ENCODE results near the gene SLC25A24. TPM values are rescaled to one million over a fixed set of nuclear protein-coding genes. Genes with fewer than 3 reads are reported as not detected.
"Not testable (repeated sequence)": the region's sequence is repeated elsewhere in the genome, so short reads cannot be mapped to it uniquely, and the experiment has no call there.

Gene SLC25A24
- total RNA-seq, 6 experiments from 2014 or later, result 1.1 to 3.9 (median 2.5) TPM

DNA sequence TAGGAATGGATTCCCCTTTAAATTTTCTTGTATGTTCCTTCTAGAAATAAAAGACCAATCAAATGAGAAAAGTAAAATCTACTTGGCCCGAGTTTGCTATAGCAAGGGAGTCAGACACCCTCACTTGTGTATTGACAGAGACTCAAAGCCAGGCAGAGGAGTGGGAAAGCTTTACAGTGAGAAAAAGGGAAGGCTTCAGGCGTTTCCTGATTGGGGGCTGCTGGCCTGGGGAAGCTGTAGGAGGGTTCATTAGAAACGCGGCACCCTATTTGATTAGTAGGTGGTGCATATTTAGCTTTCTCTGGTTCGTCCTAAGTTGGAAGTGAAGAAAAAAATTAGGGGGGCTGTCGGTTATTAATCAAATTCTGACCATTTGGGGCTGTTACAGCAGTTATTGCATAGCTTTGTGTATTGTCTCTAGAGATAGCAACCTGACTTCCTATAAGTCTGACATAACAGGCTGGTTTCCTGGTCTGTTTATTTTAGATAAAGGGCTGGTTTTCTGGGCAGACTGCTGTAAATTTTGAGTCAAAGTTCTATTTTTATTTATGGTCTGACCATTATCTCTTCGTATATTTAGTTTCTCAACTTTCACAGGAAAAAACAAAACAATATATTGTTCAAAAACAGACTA, 10.0 kb downstream of the SLC25A24 start:
- TF ChIP-seq, protein P1, sequence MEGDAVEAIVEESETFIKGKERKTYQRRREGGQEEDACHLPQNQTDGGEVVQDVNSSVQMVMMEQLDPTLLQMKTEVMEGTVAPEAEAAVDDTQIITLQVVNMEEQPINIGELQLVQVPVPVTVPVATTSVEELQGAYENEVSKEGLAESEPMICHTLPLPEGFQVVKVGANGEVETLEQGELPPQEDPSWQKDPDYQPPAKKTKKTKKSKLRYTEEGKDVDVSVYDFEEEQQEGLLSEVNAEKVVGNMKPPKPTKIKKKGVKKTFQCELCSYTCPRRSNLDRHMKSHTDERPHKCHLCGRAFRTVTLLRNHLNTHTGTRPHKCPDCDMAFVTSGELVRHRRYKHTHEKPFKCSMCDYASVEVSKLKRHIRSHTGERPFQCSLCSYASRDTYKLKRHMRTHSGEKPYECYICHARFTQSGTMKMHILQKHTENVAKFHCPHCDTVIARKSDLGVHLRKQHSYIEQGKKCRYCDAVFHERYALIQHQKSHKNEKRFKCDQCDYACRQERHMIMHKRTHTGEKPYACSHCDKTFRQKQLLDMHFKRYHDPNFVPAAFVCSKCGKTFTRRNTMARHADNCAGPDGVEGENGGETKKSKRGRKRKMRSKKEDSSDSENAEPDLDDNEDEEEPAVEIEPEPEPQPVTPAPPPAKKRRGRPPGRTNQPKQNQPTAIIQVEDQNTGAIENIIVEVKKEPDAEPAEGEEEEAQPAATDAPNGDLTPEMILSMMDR (IDR thresholded peaks at IDR 0.05), result no peak
- no peak for TF ChIP-seq POLR2A (IDR thresholded peaks at IDR 0.05)
- Histone ChIP-seq H3K36me3 (peaks cover 0 to 2% (median 0%) of the 10 kb centered on the region in 4 donors), H3K27ac (no peak overlapping the region), H3K4me1 (no peaks in the 10 kb centered on the region), H3K27me3 (no peaks in the 10 kb centered on the region), H3K4me3 (no peak overlapping the region), H3K9me3 (no peaks in the 10 kb centered on the region)
- intact Hi-C loops (cut with DNase I), result no loop called here
- DNase-seq (no peak), ATAC-seq (no peak)
- 57% methylated on average over 7 of the region's 7 CpGs for WGBS (ENCODE audit: insufficient coverage, low coverage, low lambda C conversion rate, missing lambda C conversion rate)

DNA sequence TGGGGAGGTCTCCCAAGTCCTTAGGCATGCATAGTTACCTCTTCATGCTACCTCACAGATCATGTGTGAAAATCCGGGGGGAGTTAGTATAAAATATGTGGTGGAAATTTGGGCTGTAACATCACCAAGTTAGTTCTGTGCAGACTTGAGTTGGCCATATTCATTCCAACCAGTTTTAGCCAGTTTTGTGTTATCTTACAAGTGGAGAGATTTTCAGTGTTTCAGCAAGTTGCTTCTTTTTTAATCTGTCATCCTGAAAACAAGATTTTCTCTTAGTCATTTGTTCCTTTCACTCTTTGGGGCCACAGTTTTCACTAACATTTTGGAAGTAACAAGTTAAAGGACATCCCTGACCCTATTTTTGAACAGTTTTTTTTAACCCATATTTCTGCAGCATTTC, 11.3 kb downstream of the SLC25A24 start:
- Histone ChIP-seq H3K27ac (no peak overlapping the region), H3K36me3 (peaks cover 0 to 2% (median 0%) of the 10 kb centered on the region in 4 donors), H3K9me3 (no peaks in the 10 kb centered on the region), H3K4me1 (no peaks in the 10 kb centered on the region), H3K27me3 (no peaks in the 10 kb centered on the region), H3K4me3 (no peak overlapping the region)
- TF ChIP-seq POLR2A (IDR thresholded peaks at IDR 0.05), result no peak
- TF ChIP-seq, protein P1 (IDR thresholded peaks at IDR 0.05), result no peak
- no peak for ATAC-seq
- WGBS (ENCODE audit: insufficient coverage, low coverage, low lambda C conversion rate, missing lambda C conversion rate), result 50% methylated on average over 1 of the region's 1 CpG
- no peak for DNase-seq
- intact Hi-C loops (cut with DNase I), result no loop called here

DNA sequence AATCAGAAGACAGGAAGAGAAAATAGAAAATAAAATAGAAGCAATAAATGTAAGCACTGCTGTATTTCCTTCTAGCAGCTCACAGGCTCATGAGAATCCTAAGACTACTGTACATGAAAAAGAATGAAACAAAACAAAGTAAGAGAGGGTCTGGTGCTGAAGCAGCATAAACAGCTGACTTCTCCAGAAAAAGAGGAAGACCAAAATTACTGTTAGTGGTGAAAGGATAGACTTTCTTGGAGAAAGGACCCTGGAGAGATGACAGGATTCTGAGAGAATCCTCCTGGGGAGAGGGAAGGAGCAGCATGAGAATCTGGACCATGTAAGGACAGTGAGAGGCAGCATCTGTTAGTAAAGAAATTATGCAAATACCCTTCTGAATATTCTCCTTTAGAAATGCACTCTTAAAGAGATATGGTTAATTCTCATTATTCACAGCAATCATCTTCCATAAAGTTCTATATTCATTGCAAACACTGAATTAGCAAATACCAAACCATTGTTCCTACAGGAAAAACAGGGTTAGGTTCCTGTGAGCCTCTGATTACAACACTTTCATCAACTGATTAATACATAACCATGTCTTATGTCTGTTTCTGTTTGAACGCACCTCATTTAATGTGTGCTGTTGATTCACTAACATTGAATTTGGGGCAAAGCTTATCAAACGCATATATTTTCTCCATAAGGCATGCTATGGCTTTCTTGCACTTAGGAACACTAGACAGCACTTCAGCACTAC, 17.0 kb downstream of the SLC25A24 start:
- no peak overlapping the region for H3K4me3 ChIP-seq
- intact Hi-C loops (cut with DNase I), result no loop called here
- DNase-seq (no peak), ATAC-seq (peak in 1 of 4 donors; percentile 28)
- H3K36me3 ChIP-seq, result no peaks in the 10 kb centered on the region
- no peak for TF ChIP-seq POLR2A (IDR thresholded peaks at IDR 0.05)
- TF ChIP-seq, protein P1 (IDR thresholded peaks at IDR 0.05), result no peak
- H3K9me3 ChIP-seq, result no peaks in the 10 kb centered on the region
- no peaks in the 10 kb centered on the region for H3K27me3 ChIP-seq
- 19% methylated on average over 2 of the region's 2 CpGs for WGBS (ENCODE audit: insufficient coverage, low coverage, low lambda C conversion rate, missing lambda C conversion rate)
- H3K4me1 ChIP-seq, result no peaks in the 10 kb centered on the region
- H3K27ac ChIP-seq, result no peak overlapping the region

DNA sequence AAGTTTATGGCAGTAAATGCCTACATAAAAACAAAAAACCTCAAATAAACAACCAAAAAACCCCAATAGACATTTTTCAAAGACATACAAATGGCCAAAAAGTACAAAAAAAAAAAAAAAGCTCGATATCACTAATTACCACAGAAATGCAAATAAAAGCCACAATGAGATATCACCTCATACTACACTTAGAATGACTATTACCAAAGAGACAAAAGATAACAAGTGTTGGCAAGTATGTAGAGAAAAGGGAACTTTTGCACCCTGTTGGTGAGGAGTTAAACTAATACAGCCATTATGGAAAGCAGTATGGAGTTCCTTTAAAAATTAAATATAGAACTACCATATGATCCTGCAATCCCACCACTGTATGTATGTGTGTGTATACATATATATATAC, 21.1 kb downstream of the SLC25A24 start:
- Histone ChIP-seq H3K27ac (no peak overlapping the region), H3K36me3 (no peaks in the 10 kb centered on the region), H3K4me1 (no peaks in the 10 kb centered on the region), H3K4me3 (no peak overlapping the region), H3K9me3 (no peaks in the 10 kb centered on the region), H3K27me3 (no peaks in the 10 kb centered on the region)
- DNase-seq, result no peak
- ATAC-seq, result no peak
- WGBS (ENCODE audit: insufficient coverage, low coverage, low lambda C conversion rate, missing lambda C conversion rate), result 67% methylated on average over 1 of the region's 1 CpG
- intact Hi-C loops (cut with DNase I), result no loop called here
- TF ChIP-seq, protein P1 (IDR thresholded peaks at IDR 0.05), result no peak
- no peak for TF ChIP-seq POLR2A (IDR thresholded peaks at IDR 0.05)

DNA sequence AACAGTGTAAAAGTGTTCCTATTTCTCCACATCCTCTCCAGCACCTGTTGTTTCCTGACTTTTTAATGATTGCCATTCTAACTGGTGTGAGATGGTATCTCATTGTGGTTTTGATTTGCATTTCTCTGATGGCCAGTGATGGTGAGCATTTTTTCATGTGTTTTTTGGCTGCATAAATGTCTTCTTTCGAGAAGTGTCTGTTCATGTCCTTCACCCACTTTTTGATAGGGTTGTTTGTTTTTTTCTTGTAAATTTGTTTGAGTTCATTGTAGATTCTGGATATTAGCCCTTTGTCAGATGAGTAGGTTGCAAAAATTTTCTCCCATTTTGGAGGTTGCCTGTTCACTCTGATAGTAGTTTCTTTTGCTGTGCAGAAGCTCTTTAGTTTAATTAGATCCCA, 37.7 kb downstream of the SLC25A24 start:
- H3K36me3 ChIP-seq; ATAC-seq; H3K27me3 ChIP-seq; intact Hi-C loops (cut with DNase I); DNase-seq; H3K27ac ChIP-seq; H3K4me1 ChIP-seq; H3K9me3 ChIP-seq; H3K4me3 ChIP-seq: not testable (repeated sequence)
- WGBS (ENCODE audit: insufficient coverage, low coverage, low lambda C conversion rate, missing lambda C conversion rate), result no CpG with 5 or more reads among the region's 1 CpG

DNA sequence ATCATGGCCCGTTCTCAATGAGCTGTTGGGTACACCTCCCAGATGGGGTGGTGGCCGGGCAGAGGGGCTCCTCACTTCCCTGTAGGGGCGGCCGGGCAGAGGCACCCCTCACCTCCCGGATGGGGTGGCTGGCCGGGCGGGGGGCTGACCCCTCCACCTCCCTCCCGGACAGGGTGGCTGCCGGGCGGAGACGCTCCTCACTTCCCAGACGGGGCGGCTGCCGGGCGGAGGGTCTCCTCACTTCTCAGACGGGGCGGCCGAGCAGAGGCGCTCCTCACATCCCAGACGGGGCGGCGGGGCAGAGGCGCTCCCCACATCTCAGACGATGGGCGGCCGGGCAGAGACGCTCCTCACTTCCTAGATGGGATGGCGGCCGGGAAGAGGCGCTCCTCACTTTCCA, 40.2 kb downstream of the SLC25A24 start:
- H3K36me3 ChIP-seq; H3K4me3 ChIP-seq; ATAC-seq; intact Hi-C loops (cut with DNase I); H3K4me1 ChIP-seq; H3K27ac ChIP-seq; DNase-seq; H3K27me3 ChIP-seq; H3K9me3 ChIP-seq: not testable (repeated sequence)
- whole genome bisulfite sequencing (ENCODE audit: insufficient coverage, low coverage, low lambda C conversion rate, missing lambda C conversion rate), result no CpG with 5 or more reads among the region's 30 CpGs

Measured in right lobe of liver (tissue), 6 donors.